ENCODE results near the gene SF1. TPM values are rescaled to one million over a fixed set of nuclear protein-coding genes. Genes with fewer than 3 reads are reported as not detected.

SF1 gene
- total RNA-seq, 1 donor: 773 TPM

GRCh38 chr11:64762674-64763525 lies 15.4 kb downstream of the SF1 start:
- Histone ChIP-seq H3K4me3 (ENCODE audit: low read length) (no peak overlapping the region), H3K27me3 (ENCODE audit: insufficient read depth, low read length) (no peaks in the 10 kb centered on the region), H3K9me3 (ENCODE audit: low read depth, low read length) (no peaks in the 10 kb centered on the region), H3K4me1 (ENCODE audit: insufficient read depth, low read length) (peaks cover 85% of the 10 kb centered on the region)

- Histone ChIP-seq H3K27me3 (ENCODE audit: insufficient read depth, low read length) (no peaks in the 10 kb centered on the region), H3K4me3 (ENCODE audit: low read length) (no peak overlapping the region), H3K9me3 (ENCODE audit: low read depth, low read length) (no peaks in the 10 kb centered on the region), H3K4me1 (ENCODE audit: insufficient read depth, low read length) (peaks cover 79% of the 10 kb centered on the region)
These were observed 16.1 kb downstream of the SF1 start for GRCh38 chr11:64762277-64762673.

GRCh38 chr11:64760759-64761420 lies 17.5 kb downstream of the SF1 start:
- Histone ChIP-seq H3K27me3 (ENCODE audit: insufficient read depth, low read length) (no peaks in the 10 kb centered on the region), H3K4me3 (ENCODE audit: low read length) (no peak overlapping the region), H3K9me3 (ENCODE audit: low read depth, low read length) (no peaks in the 10 kb centered on the region), H3K4me1 (ENCODE audit: insufficient read depth, low read length) (peaks cover 68% of the 10 kb centered on the region)

- H3K9me3 ChIP-seq (ENCODE audit: low read depth, low read length): no peaks in the 10 kb centered on the region
- no peak within 1 kb of the TSS for H3K4me3 ChIP-seq (ENCODE audit: low read length)
- peaks cover 60% of the 10 kb centered on the region for H3K4me1 ChIP-seq (ENCODE audit: insufficient read depth, low read length)
- no peaks in the 10 kb centered on the region for H3K27me3 ChIP-seq (ENCODE audit: insufficient read depth, low read length)
These were observed 18.3 kb downstream of the SF1 start, which contains the start of gene PYGM for GRCh38 chr11:64759722-64760719. Gene PYGM (minus strand): TSS chr11:64759974. CDS start chr11:64759898, 76 bp downstream.

- Histone ChIP-seq H3K9me3 (ENCODE audit: low read depth, low read length) (no peaks in the 10 kb centered on the region), H3K4me3 (ENCODE audit: low read length) (no peak overlapping the region), H3K27me3 (ENCODE audit: insufficient read depth, low read length) (no peaks in the 10 kb centered on the region), H3K4me1 (ENCODE audit: insufficient read depth, low read length) (peaks cover 52% of the 10 kb centered on the region)
These were observed 19.1 kb downstream of the SF1 start for GRCh38 chr11:64759131-64759721.

GRCh38 chr11:64758330-64759079 lies 19.8 kb downstream of the SF1 start:
- Histone ChIP-seq H3K4me1 (ENCODE audit: insufficient read depth, low read length) (peaks cover 44% of the 10 kb centered on the region), H3K27me3 (ENCODE audit: insufficient read depth, low read length) (no peaks in the 10 kb centered on the region), H3K9me3 (ENCODE audit: low read depth, low read length) (no peaks in the 10 kb centered on the region), H3K4me3 (ENCODE audit: low read length) (no peak overlapping the region)

GRCh38 chr11:64757549-64758329 lies 20.6 kb downstream of the SF1 start:
- no peaks in the 10 kb centered on the region for H3K9me3 ChIP-seq (ENCODE audit: low read depth, low read length)
- H3K4me3 ChIP-seq (ENCODE audit: low read length): no peak overlapping the region
- H3K4me1 ChIP-seq (ENCODE audit: insufficient read depth, low read length): peaks cover 37% of the 10 kb centered on the region
- no peaks in the 10 kb centered on the region for H3K27me3 ChIP-seq (ENCODE audit: insufficient read depth, low read length)

- Histone ChIP-seq H3K9me3 (ENCODE audit: low read depth, low read length) (no peaks in the 10 kb centered on the region), H3K27me3 (ENCODE audit: insufficient read depth, low read length) (no peaks in the 10 kb centered on the region), H3K4me1 (ENCODE audit: insufficient read depth, low read length) (peaks cover 18% of the 10 kb centered on the region), H3K4me3 (ENCODE audit: low read length) (no peak overlapping the region)
These were observed 22.5 kb downstream of the SF1 start for GRCh38 chr11:64755681-64756361.

- H3K4me3 ChIP-seq (ENCODE audit: low read length): no peak overlapping the region
- H3K4me1 ChIP-seq (ENCODE audit: insufficient read depth, low read length): peaks cover 16% of the 10 kb centered on the region
- no peaks in the 10 kb centered on the region for H3K27me3 ChIP-seq (ENCODE audit: insufficient read depth, low read length)
- no peaks in the 10 kb centered on the region for H3K9me3 ChIP-seq (ENCODE audit: low read depth, low read length)
These were observed 23.3 kb downstream of the SF1 start for GRCh38 chr11:64754919-64755662.

- Histone ChIP-seq H3K9me3 (ENCODE audit: low read depth, low read length) (no peaks in the 10 kb centered on the region), H3K27me3 (ENCODE audit: insufficient read depth, low read length) (no peaks in the 10 kb centered on the region), H3K4me1 (ENCODE audit: insufficient read depth, low read length) (peaks cover 8% of the 10 kb centered on the region), H3K4me3 (ENCODE audit: low read length) (no peak overlapping the region)
These were observed 24.0 kb downstream of the SF1 start for GRCh38 chr11:64754124-64754918.

- Histone ChIP-seq H3K27me3 (ENCODE audit: insufficient read depth, low read length) (no peaks in the 10 kb centered on the region), H3K4me1 (ENCODE audit: insufficient read depth, low read length) (peaks cover 6% of the 10 kb centered on the region), H3K4me3 (ENCODE audit: low read length) (no peak overlapping the region), H3K9me3 (ENCODE audit: low read depth, low read length) (no peaks in the 10 kb centered on the region)
These were observed 24.8 kb downstream of the SF1 start for GRCh38 chr11:64753380-64754123.

Data from mononuclear cell (primary cell).